NB4 (cell line): ENCODE results near the gene ASGR1.
A peak's percentile ranks its signal among the peaks of the same experiment; 100 is the strongest.
"Not testable (repeated sequence)": the region's sequence is repeated elsewhere in the genome, so short reads cannot be mapped to it uniquely, and the experiment has no call there.

Experiments
- DNase-seq: peaks from one replicate; pipeline ENCODE4 v3.0.0; 2010; ENCODE audit warnings: low read depth
- H3K4me3 ChIP-seq: one replicate; pipeline ENCODE4 v1.5.1; 2011; ENCODE audit warnings: mild to moderate bottlenecking, low read depth, low read length, moderate library complexity
- CTCF ChIP-seq: IDR thresholded peaks from one replicate; pipeline ENCODE4 v1.5.1; 2012; ENCODE audit warnings: low read depth, low read length
- MAX ChIP-seq: IDR thresholded peaks from 2 replicates; pipeline ENCODE4 v1.6.1; 2011; ENCODE audit warnings: low read depth, low read length
- MYC ChIP-seq: IDR thresholded peaks from 2 replicates; pipeline ENCODE4 v1.6.1; 2011; ENCODE audit warnings: low read depth, low read length
- POLR2A ChIP-seq: IDR thresholded peaks from 2 replicates; pipeline ENCODE4 v1.6.1; 2011; ENCODE audit warnings: mild to moderate bottlenecking; ENCODE audit not compliant: insufficient read length; ENCODE audit errors: extremely low read depth

The ASGR1 gene

GRCh38 chr17:7183433-7184090, 4.4 kb upstream of the ASGR1 start:
- TF ChIP-seq MAX, result no peak
- no peak for TF ChIP-seq CTCF
- TF ChIP-seq POLR2A, result no peak
- TF ChIP-seq MYC, result no peak
- DNase-seq, result no peak
- no peak overlapping the region for H3K4me3 ChIP-seq

DNA sequence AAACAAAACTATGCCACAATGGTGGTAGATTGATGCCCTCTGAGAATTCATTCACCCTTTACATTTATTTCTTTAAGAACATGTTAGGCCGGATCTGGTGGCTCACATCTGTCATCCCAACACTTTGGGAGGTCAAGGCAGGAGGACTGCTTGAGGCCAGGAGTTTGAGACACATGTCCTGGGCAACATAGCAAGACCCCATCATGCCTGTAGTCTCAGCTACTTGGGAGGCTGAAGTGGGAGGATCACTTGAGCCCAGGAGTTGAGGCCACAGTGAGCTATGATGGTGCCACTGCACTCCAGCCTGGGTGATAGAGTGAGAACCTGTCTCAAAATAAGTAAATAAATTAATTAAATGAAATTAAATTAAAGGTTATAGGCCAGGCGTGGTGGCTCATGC, 2.9 kb upstream of the ASGR1 start:
- DNase-seq, H3K4me3 ChIP-seq: not testable (repeated sequence)

GRCh38 chr17:7178973-7179316, 225 bp downstream of the ASGR1 start:
- H3K4me3 ChIP-seq, result no peak overlapping the region
- no peak for DNase-seq
- TF ChIP-seq CTCF (no peak), MAX (no peak)

GRCh38 chr17:7177954-7178477, 1.2 kb downstream of the ASGR1 start:
- TF ChIP-seq MAX (no peak), POLR2A (no peak), CTCF (no peak), MYC (no peak)
- DNase-seq, result peak; percentile 17
- H3K4me3 ChIP-seq, result peak overlapping the region; percentile 47

GRCh38 chr17:7177191-7177953, 1.8 kb downstream of the ASGR1 start:
- TF ChIP-seq CTCF, result peak; percentile 65
- TF ChIP-seq POLR2A, result no peak
- peak overlapping the region; percentile 47 for H3K4me3 ChIP-seq
- DNase-seq, result peak; percentile 69

DNA sequence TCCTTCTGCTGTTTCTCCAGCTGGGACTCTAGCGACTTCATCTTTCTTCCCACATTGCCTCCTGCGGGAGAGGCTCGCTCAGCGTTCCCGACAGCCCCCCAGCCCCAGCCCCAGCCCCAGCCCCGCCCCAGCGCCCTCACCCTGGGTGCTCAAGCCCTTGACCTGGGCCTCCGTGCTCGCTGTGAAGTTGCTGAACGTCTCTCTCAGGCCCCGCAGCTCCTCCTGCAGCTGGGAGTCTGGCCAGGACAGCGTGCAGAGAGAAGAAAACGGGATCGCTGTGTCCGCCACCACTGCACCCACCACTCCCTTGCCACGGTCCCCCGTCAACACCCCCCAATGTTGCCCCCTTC, 2.4 kb downstream of the ASGR1 start:
- no peak overlapping the region for H3K4me3 ChIP-seq
- no peak for DNase-seq
- no peak for TF ChIP-seq MYC
- TF ChIP-seq CTCF, result no peak
- TF ChIP-seq POLR2A, result no peak
- TF ChIP-seq MAX, result no peak
